DMS53 treated with DMSO at 0.1 percent for 48 hours (cell line): ENCODE results near the gene TTLL13.

ENCODE experiments used
- DNase-seq: peaks from one replicate; lab custom pipeline; 2025; ENCODE audit not compliant: unreplicated experiment; lab: John Stamatoyannopoulos, UW

Gene TTLL13

GRCh38 chr15:90214553-90215196 is 34.7 kb upstream of the TTLL13 start:
- DNase-seq: no peak

GRCh38 chr15:90217671-90218394 is 31.5 kb upstream of the TTLL13 start:
- DNase-seq: no peak

DNA sequence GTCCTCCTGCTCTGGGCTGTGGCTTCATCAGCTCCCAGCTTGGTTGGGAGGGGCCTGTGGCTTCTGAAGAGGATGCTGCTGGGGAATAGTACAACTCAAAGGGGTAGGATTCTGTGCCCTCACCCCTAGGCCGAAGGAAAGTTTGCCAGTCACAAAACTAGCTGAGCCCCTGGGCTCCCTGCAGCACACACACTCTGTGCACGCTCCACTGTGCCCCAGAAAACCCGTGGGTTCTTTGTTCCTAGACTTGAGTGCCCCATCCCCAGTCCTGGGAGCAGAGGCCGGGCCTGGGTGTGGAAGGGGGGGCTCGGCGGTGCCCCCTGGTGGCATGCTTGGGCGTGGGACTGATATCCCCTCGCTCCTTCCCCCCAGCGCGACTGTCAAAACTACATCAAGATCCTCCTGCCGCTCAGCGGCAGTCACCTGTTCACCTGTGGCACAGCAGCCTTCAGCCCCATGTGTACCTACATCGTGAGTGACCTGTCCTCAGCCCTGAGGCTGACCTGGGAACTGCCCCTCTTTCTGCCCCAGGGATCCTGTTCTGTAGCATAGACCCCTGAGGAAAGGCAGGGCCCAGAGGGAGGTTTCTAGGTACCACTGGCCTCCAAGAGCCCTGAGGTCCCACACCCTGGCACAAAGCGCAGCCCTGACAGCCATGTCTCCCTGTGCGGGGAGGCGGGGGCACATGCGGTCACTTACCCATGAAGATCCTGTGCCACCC is 29.8 kb upstream of the TTLL13 start:
- no peak for DNase-seq

DNA sequence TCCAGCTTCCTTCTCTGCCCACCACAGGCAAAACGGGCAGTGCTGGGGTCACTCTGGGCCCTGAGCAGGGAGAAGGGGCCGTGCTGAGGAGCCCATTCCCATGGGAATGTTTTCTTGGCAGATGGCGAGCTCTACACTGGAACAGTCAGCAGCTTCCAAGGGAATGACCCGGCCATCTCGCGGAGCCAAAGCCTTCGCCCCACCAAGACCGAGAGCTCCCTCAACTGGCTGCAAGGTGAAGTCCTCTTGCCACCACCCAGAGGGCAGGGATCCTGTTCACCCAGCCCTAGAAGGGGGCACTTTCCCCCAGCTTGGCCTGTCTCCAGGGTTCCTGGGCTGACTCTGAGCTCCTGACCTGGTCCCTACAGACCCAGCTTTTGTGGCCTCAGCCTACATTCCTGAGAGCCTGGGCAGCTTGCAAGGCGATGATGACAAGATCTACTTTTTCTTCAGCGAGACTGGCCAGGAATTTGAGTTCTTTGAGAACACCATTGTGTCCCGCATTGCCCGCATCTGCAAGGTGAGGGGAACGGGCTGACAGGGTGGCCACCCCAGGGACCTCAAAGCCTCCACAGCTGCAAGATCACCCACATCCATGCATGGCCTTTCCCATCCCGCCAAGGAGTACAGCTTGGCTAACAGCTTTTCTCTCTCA is 28.0 kb upstream of the TTLL13 start:
- DNase-seq: peak; percentile 65

GRCh38 chr15:90222547-90222946 is 26.8 kb upstream of the TTLL13 start:
- no peak for DNase-seq

- no peak for DNase-seq
Measured at GRCh38 chr15:90223441-90224165, 25.8 kb upstream of the TTLL13 start.

DNA sequence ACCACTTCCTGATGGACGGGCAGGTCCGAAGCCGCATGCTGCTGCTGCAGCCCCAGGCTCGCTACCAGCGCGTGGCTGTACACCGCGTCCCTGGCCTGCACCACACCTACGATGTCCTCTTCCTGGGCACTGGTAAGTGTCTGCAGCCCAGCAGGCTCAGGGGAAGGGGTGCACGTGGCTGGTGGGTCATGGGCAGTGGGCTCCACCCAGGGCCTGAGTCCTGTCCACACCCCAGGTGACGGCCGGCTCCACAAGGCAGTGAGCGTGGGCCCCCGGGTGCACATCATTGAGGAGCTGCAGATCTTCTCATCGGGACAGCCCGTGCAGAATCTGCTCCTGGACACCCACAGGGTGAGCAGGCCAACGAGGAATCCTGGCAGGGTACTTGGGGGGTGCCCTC is 24.3 kb upstream of the TTLL13 start:
- no peak for DNase-seq

DNA sequence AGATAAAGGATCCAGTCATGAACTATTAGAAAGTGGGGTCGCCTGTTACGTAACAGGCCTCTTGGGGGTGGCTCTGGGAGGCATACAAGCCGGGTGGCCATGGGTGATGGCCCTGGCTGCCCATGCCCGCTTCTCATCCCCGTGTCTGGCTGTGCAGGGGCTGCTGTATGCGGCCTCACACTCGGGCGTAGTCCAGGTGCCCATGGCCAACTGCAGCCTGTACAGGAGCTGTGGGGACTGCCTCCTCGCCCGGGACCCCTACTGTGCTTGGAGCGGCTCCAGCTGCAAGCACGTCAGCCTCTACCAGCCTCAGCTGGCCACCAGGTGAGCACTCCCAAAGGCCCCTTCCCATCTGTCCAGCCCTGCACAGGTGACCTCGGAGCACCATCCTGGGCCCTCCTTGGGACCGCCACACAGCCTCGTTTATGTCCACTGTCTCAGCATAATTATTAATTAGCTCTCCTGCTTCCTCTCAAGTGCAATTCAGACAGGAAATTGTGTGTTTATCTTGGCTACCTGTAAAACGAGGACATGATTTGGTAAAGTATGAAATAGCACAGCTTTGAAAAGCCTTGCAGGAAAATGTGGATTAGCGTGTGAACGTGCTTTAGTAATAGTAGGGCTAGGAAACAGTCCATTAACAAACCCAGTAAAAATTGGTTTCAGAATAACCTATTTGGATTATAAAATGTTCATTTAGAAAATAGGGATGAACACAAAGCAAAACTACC is 23.7 kb upstream of the TTLL13 start:
- no peak for DNase-seq

- no peak for DNase-seq
Measured at GRCh38 chr15:90227336-90227735, 22.0 kb upstream of the TTLL13 start.

GRCh38 chr15:90227816-90228772 is 21.3 kb upstream of the TTLL13 start:
- DNase-seq: no peak

DNA sequence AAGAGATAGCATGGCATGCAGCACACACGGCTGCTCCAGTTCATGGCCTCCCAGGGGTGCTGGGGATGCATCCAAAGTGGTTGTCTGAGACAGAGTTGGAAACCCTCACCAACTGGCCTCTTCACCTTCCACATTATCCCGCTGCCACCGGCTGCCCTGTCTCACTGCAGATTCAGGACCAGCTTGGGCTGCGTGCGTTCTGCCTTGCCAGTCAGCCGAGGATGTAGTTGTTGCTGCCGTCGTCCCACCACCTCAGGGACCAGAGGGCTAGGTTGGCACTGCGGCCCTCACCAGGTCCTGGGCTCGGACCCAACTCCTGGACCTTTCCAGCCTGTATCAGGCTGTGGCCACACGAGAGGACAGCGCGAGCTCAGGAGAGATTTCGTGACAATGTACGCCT is 20.4 kb upstream of the TTLL13 start:
- no peak for DNase-seq

DNA sequence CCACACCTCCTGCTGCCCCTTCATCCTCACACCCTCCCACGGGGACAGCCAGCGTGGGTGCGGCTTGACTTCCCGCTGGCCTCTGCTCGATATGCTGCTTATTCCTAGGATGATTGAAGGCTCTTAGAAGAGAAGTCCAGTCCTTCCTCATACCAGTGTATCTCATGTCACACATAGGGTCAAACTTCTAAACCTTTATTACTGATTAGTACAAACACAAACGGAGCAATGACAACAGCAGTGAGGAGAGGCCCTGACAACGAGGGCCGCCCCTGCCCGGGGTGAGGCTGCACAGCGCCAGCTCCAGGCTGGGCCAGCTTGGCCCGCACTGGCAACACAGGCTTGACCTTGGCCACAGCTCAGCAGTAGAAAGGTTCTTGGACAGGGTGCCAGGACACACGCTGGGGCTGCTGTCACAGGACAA is 19.3 kb upstream of the TTLL13 start:
- no peak for DNase-seq

DNA sequence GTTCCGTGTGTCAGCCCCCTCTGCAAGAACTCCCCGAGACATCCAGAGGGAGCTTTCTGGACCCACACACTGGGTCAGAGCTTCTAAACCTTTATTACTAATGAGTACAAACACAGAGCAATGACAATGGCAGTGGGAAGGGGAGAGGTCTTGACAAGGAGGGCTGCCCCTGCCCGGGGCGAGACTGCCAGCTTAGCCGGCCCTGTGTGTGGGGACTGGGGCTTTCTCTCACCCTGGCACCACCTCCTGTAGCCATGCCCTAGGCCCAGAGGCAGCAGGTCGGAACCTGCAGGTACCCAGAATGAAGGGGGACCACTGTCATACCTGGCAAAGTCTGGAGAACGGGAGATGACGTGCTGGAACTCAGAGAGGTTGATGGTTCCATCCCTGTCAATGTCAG is 18.7 kb upstream of the TTLL13 start:
- no peak for DNase-seq

- DNase-seq: no peak
Measured at GRCh38 chr15:90231028-90232017, 18.0 kb upstream of the TTLL13 start.

GRCh38 chr15:90232196-90232595 is 17.2 kb upstream of the TTLL13 start:
- no peak for DNase-seq

GRCh38 chr15:90232941-90233386 is 16.4 kb upstream of the TTLL13 start:
- peak; percentile 13 for DNase-seq

DNA sequence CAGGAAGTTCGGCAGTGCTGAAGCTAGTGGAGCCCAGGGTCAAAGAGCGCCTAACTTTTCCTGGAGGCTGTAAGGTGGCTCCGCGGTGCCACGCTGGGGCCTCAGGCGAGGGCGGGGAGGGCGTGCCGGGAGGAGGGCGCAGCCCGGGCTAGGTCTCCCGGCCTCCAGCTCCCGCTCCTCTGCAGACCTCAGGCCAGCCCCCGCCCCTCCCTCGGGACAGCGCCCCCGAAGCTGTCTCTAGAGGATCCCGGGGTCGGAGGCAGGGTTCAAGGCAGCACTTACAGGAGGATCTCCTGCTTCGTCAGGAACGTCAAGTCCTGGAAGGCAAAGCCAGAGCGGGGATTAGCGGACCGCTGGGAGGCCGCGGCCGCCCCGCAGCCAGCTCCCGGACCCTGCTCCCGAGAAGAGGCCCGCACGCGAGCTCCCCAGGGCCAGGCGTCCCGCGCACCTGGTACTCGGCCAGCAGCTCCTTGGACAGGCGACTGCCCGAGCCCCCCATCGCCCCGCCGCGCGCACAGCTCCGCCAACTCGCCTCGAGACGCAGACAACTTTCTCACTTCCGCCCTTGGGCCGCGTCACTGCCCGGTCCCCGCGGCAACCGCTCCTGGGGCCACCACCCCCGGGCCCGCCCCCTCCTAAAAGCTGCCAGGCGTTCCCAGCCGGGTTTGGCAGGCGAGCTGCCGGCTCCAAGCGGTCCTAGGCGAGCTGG is 15.8 kb upstream of the TTLL13 start, which contains the start of gene CIB1:
Gene CIB1, minus strand, starts transcription at position 555 of the 709 bp plus-strand sequence. Its CDS starts 56 bp downstream, at position 499.
- no peak for DNase-seq
